GM23248 (cell line): Measurements from ENCODE around the gene GPR162.

Experiments used
- EZH2 ChIP-seq: fragments of 200-600 bp; sonication (generic); IDR thresholded peaks from 2 replicates; pipeline ENCODE4 v1.6.1; 2018; ENCODE audit warnings: antibody characterized with exemption, mild to moderate bottlenecking; ENCODE audit not compliant: insufficient read depth, poor library complexity, severe bottlenecking
- EZH2phosphoT487 ChIP-seq: fragments of 200-600 bp; sonication (generic); IDR thresholded peaks from 2 replicates; pipeline ENCODE4 v1.6.1; 2018; ENCODE audit warnings: antibody characterized with exemption, moderate library complexity, mild to moderate bottlenecking, low read depth; ENCODE audit not compliant: insufficient read depth

GRCh38 chr12:6843118-6843902 is 21.7 kb downstream of the GPR162 start:
- TF ChIP-seq EZH2phosphoT487: no peak
- no peak for TF ChIP-seq EZH2
